ENCODE data around the gene WAC. TPM values are rescaled to one million over a fixed set of nuclear protein-coding genes. Genes with fewer than 3 reads are reported as not detected.
A peak's percentile ranks its signal among the peaks of the same experiment; 100 is the strongest.

Gene WAC
- total and polyA plus RNA-seq, 9 of the 15 experiments (the other 6 are each of a cell fraction or from before 2014, with no cell fraction given), result 24.8 to 123 (median 78.2) TPM

DNA sequence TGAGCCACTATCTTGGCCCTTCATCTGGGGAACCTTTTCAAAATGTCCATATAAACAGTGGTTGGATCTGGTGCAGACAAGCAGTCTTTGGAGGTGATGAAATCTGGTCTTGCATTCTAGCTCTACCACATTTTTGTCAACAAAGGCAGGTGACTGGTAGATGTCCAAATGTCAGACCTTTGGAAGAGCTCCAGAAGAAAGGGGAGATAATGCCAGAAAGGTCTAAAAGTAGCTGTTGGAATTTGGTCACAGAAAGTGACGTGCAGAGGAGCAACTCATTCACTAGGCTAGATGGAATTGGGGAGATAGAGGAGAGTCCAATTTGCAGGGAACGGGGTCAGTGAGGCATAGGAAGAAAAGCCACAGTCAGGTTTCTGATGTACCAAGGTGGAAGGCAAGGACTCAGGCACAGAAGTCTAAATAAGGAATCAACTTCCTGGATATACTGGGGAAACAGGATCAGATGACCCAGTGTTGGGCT, 36.4 kb upstream of the WAC start (continued):
- TF ChIP-seq, protein P1, sequence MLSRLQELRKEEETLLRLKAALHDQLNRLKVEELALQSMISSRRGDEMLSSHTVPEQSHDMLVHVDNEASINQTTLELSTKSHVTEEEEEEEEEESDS (CRISPR knock-in tag; IDR thresholded peaks at IDR 0.05), result no peak
- TF ChIP-seq CHCHD3 (CRISPR knock-in tag; IDR thresholded peaks at IDR 0.05), result no peak
- no peak for TF ChIP-seq SREBF1 (IDR thresholded peaks at IDR 0.05; ENCODE audit: borderline replicate concordance, low read depth, low read length)
- TF ChIP-seq ZNF232 (CRISPR knock-in tag; IDR thresholded peaks at IDR 0.05), result no peak
- no peak for TF ChIP-seq YBX1 (IDR thresholded peaks at IDR 0.05)
- TF ChIP-seq TFAM (CRISPR knock-in tag; conservative IDR thresholded peaks at IDR 0.05), result no peak
- TF ChIP-seq, protein P2, sequence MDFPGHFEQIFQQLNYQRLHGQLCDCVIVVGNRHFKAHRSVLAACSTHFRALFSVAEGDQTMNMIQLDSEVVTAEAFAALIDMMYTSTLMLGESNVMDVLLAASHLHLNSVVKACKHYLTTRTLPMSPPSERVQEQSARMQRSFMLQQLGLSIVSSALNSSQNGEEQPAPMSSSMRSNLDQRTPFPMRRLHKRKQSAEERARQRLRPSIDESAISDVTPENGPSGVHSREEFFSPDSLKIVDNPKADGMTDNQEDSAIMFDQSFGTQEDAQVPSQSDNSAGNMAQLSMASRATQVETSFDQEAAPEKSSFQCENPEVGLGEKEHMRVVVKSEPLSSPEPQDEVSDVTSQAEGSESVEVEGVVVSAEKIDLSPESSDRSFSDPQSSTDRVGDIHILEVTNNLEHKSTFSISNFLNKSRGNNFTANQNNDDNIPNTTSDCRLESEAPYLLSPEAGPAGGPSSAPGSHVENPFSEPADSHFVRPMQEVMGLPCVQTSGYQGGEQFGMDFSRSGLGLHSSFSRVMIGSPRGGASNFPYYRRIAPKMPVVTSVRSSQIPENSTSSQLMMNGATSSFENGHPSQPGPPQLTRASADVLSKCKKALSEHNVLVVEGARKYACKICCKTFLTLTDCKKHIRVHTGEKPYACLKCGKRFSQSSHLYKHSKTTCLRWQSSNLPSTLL (IDR thresholded peaks at IDR 0.05), result no peak
- TF ChIP-seq, protein P3, sequence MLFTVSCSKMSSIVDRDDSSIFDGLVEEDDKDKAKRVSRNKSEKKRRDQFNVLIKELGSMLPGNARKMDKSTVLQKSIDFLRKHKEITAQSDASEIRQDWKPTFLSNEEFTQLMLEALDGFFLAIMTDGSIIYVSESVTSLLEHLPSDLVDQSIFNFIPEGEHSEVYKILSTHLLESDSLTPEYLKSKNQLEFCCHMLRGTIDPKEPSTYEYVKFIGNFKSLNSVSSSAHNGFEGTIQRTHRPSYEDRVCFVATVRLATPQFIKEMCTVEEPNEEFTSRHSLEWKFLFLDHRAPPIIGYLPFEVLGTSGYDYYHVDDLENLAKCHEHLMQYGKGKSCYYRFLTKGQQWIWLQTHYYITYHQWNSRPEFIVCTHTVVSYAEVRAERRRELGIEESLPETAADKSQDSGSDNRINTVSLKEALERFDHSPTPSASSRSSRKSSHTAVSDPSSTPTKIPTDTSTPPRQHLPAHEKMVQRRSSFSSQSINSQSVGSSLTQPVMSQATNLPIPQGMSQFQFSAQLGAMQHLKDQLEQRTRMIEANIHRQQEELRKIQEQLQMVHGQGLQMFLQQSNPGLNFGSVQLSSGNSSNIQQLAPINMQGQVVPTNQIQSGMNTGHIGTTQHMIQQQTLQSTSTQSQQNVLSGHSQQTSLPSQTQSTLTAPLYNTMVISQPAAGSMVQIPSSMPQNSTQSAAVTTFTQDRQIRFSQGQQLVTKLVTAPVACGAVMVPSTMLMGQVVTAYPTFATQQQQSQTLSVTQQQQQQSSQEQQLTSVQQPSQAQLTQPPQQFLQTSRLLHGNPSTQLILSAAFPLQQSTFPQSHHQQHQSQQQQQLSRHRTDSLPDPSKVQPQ (CRISPR knock-in tag; IDR thresholded peaks at IDR 0.05; ENCODE audit: borderline replicate concordance), result no peak
- no peak for TF ChIP-seq MCM2 (IDR thresholded peaks at IDR 0.05; ENCODE audit: low read depth)
- TF ChIP-seq, protein P4, sequence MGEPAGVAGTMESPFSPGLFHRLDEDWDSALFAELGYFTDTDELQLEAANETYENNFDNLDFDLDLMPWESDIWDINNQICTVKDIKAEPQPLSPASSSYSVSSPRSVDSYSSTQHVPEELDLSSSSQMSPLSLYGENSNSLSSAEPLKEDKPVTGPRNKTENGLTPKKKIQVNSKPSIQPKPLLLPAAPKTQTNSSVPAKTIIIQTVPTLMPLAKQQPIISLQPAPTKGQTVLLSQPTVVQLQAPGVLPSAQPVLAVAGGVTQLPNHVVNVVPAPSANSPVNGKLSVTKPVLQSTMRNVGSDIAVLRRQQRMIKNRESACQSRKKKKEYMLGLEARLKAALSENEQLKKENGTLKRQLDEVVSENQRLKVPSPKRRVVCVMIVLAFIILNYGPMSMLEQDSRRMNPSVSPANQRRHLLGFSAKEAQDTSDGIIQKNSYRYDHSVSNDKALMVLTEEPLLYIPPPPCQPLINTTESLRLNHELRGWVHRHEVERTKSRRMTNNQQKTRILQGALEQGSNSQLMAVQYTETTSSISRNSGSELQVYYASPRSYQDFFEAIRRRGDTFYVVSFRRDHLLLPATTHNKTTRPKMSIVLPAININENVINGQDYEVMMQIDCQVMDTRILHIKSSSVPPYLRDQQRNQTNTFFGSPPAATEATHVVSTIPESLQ (CRISPR knock-in tag; IDR thresholded peaks at IDR 0.05), result no peak
- no peak for TF ChIP-seq ZNF384 (IDR thresholded peaks at IDR 0.05; ENCODE audit: low read depth, low read length)
- TF ChIP-seq HMGN3 (IDR thresholded peaks at IDR 0.05; ENCODE audit: borderline replicate concordance, extremely low read depth, insufficient read length, low read depth, low read length), result no peak
- TF ChIP-seq, protein P5, sequence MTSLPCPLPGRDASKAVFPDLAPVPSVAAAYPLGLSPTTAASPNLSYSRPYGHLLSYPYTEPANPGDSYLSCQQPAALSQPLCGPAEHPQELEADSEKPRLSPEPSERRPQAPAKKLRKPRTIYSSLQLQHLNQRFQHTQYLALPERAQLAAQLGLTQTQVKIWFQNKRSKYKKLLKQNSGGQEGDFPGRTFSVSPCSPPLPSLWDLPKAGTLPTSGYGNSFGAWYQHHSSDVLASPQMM (CRISPR knock-in tag; IDR thresholded peaks at IDR 0.05), result no peak
- no peak for TF ChIP-seq ZSCAN32 (CRISPR knock-in tag; IDR thresholded peaks at IDR 0.05)
- no peak for TF ChIP-seq ETV5 (CRISPR knock-in tag; IDR thresholded peaks at IDR 0.05; ENCODE audit: low read depth)
- TF ChIP-seq MTF1 (CRISPR knock-in tag; IDR thresholded peaks at IDR 0.05; ENCODE audit: borderline replicate concordance), result no peak
- no peak for TF ChIP-seq MCM3 (IDR thresholded peaks at IDR 0.05)
- TF ChIP-seq SMAD3 (CRISPR knock-in tag; conservative IDR thresholded peaks at IDR 0.05), result no peak
- no peak for TF ChIP-seq ZNF584 (CRISPR knock-in tag; IDR thresholded peaks at IDR 0.05; ENCODE audit: low read depth)
- no peak for TF ChIP-seq SRSF7 (optimal IDR thresholded peaks at IDR 0.05; ENCODE audit: low read depth, low read length)
- TF ChIP-seq ETS2 (tag; IDR thresholded peaks at IDR 0.05; ENCODE audit: borderline replicate concordance, poor library complexity, severe bottlenecking), result no peak
- TF ChIP-seq CEBPG (CRISPR knock-in tag; IDR thresholded peaks at IDR 0.05), result no peak
- peak; percentile 47 to 78; a peak in 3 of 4 replicates for TF ChIP-seq CEBPG (tag; conservative IDR thresholded peaks at IDR 0.05 in 1 of 2, IDR thresholded peaks at IDR 0.05 in 1 of 2)

Data from K562 (cell line).